Iris pigment epithelial cell (primary cell): ENCODE measurements around the gene EIF4E1B.

ENCODE experiments used
- DNase-seq: peaks from one replicate; pipeline ENCODE4 v3.0.0-alpha.2; 2011; ENCODE audit warnings: low read depth

EIF4E1B gene

DNA sequence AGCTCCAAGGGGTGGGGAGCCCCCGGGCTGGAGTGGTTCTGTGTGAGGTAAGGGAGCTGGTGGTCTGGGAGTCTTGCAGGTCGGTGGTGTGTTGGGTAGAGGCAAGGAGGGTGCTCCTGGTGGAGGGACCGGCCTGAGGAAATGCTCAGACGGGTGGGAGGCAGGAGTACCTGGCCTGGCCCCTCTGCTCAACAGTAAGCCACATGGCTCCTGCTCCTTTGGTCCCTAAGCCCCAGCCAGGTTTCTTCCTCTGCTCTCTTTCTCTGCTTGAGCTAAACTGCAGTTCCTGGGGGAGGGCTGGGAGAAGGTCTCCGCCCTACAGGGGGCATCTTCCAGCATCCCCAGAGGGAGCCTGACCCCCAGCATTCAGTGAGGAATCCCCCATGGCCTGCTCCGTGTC, 34.0 kb downstream of the EIF4E1B start:
- no peak for DNase-seq

DNA sequence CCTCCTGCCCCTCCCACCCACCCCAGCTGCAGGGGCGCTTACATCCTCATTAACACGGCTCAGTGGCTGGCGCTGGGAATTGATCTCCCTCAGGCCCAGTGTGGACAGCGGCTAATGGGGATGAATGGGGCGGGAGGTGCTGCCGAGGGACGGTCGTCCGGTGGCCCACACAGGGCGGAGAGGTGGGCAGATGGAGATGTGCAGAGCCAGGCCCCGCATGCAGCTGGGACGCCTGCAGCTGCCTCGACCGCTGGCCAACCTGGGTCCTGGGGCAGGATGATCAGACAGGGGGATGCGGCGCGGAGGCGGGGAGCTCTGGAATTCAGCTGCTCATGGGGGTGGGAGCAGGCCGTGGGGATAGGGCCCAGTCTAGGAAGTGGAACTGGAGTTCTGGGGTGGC, 34.4 kb downstream of the EIF4E1B start:
- no peak for DNase-seq

DNA sequence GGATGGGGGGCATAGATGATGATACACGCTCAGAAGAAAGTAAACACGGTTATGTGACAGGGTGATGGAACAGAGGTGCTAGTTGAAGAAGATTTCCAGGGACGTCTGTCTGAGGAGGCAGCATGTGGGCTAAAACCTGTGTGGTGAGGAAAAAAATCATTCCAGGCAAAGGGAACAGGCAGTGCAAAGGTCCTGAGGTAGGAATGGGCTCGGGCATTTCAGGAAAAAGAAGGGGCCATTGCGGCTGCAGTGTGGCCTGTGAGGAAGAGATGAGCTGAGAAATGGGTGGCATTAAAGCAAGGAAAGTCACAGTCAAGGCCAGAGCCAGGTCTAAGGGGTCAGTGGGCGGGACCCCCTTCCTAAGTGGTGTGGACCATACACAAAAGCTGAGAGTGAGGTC, 35.0 kb downstream of the EIF4E1B start:
- no peak for DNase-seq

DNA sequence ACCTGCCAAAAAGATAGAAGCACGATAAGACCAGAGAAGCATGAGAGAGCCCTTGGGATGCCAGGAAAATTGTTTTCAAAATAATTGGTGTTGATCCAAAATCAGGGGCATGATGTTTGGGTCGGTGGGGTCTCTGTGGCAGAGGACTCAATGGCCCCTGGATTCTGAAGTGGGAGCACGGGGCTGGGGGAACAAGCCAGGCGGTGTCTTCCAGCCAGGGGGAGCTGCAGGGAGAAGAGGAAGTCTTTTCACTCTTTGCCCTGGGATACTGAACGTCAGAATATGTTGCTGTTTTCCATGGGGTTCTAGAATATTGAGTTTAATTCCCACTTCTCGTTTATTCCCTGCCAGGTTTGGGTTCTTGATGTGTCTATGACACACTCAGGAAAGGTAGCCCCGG, 37.2 kb downstream of the EIF4E1B start:
- DNase-seq: no peak

DNA sequence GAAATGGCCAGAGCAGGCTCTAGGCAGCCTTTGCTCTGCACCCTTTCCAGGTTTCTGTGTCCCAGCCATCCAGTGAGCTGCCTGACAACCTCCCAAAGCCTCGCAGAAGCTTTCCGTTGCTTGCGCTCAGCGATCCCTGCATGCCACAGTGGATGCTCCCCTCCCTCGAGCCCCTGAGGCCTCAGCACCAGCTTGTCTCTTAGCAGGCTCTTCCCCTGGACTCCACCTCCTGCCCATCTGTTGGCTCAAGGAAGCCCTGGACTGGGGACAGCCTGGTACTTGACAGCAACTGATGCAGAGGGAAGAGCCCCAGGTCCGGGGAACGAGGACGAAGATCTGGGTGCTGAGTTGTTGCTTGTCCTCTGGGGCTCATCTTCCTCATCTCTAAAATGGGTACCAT, 40.0 kb downstream of the EIF4E1B start:
- DNase-seq: no peak

DNA sequence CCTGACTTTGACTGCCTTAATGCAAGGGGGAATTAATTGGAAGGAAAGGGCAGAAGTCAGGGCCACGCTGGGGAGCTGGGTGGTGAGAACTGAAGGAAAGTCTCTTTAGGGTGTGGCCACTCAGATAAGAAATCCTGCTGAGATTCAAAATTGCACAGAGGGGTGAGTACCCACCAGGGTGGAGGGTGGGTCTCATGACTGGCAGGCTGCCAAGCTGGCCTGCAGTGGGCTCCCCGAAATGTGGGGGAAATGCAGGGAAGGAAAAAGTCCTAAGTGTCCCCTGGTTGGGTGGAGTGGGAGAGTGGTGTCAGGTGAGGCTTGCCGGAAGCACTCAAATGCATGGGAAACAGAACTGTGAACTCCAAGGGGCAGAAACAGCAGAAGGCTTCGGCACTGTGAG, 40.9 kb downstream of the EIF4E1B start:
- no peak for DNase-seq

DNA sequence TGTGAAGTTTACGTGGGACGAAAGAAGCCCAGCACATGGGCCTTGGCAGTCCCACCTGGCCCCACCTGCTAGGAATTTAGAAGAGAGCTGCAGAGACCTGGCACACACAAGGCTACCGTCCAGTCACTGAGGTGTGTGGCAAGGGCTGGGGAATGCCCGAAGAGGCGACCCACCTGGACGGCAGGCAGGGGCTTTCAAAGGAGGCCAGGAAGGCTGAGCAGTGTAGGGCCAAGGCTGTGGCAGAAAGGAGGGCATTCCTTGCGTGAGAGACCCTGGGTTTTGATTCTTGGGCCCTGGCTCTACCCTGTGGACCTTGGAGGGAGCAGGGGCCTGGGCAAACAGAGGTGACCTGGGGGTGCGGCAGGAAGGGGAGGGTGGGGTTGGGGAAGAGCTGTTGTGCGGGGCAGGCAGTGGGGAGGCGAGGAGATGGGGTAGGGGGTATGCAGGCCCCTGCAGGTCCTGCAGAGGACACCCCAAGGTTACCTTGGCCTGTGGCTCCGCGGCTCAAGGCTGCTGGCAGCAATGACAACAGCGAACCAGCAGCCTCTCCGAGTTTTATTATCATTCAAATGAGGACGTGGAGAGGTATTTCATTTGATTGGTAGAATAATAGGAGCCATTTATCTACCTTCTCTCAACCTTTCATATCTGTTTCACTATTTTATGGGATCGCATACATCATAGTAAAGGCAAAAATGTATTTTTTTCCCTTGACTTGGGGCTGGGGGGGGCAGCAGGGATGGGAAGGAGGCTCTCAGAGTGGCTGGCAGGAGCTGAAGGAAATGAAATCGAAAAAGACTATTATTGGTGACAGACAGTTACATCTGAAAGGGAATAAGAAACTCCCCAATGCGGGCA, 41.6 kb downstream of the EIF4E1B start:
- DNase-seq: no peak

DNA sequence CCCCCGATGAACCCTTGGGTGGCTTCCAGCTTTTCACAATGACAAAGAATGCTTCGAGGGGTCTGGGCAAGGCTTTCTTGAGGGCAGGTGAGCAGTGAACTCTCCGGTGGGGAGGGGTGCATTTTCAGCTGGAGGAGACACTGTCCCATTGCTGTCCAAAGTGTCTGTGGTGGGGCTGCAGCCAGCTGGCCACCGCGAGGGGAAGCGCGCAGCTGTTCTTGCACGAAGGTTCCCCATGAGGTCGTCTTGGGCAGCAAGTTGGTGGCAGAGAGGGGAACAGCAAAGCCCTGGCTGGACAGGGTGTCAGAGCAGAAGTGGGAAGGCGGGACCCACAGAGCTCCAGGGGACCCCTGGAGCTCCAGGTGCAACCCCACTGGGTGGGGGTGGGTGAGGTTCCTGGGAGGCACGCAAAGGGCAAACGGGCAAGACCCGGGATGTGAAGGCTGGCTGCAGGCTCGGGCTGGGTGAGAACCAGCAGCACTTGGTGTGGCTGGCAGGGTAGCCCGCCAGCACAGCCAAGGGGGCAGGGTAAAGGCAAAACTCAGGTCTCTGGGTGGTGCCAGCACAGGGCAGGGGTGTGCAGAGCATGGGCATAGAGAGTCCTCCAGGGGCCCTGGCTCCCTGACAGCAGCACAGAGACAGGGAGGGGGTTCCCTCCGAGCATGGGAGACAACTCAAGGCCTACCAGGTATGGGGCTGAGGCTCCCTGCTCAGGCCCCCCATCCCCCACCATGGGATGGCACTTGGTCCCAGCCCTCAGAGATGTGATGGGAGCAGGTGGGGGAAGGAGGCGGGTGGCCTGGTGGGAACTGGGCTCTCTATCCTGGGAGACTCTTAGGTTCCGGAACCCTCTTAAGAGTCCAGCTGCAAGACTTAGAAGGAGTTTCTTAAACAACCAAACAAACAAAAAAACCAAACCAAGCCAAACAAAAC, 43.4 kb downstream of the EIF4E1B start:
- DNase-seq: no peak

DNA sequence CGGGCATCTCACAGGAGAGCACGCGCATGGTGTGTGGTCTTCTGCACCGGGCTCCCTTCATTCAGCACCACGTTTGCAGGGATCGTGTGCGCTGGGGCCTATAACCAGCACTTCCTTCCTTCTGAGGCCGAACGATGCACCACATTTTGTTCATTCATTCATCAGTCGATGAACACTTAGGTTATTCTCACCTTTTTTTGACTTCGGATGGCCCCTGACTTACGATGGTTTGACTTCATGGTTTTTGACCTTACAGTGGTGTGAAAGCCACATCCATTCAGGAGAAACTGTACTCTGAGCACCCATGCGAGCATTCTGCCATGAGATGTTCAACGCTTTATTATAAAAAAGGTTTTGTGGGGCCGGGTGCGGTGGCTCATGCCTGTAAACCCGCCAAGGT, 44.3 kb downstream of the EIF4E1B start:
- DNase-seq: no peak

DNA sequence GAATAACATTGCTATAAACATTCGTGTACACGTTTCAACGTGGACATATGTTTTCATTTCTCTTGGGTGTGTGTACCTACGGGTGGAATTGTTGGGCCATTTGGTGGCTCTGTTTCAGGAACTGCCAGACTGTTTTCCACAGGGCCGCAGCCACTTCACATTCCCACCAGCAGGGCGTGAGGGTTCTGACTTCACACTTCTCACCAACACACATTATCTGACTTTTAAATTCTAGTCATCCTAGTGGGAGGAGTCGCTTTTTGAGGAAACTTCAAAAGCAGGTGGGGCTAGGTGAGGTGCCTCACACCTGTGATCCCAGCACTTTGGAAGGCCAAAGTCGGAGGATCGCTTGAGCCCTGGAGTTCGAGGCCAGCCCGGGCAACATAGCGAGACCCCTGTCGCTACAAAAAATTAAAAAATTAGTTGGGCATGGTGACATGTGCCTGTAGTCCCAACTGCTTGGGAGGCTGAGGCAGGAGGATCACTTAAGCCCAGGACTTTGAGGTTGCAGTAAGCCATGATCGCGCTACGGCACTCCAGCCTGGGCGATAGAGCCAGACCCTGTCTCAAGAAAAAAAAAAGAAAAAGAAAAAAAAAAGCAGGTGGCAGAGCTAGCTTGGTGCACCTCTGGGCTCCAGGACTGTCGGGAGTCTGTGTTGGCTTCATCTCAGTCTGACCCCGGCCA, 45.3 kb downstream of the EIF4E1B start:
- peak; percentile 39 for DNase-seq

DNA sequence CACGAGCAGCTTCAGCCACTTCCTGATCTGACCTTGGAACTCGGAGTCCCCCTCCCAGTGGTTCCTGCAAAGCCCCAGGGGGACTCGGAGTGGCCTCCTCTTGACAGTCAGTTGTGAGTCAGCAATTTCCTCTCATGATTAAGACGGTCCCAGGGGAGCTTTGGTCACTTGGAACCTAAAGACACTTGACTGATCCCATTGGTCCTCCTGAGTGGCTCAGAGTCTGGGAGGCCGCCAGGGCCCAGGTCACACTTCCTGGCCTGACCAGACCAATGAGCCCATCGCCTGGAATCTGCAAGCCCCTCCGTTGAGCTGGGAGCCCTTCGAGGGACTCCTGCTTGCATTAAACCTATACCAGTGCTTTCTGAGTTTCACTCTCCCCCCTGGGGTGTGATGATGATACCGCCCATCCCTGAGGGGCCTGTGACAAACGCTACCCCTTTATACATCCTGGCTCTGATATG, 45.9 kb downstream of the EIF4E1B start:
- DNase-seq: no peak

DNA sequence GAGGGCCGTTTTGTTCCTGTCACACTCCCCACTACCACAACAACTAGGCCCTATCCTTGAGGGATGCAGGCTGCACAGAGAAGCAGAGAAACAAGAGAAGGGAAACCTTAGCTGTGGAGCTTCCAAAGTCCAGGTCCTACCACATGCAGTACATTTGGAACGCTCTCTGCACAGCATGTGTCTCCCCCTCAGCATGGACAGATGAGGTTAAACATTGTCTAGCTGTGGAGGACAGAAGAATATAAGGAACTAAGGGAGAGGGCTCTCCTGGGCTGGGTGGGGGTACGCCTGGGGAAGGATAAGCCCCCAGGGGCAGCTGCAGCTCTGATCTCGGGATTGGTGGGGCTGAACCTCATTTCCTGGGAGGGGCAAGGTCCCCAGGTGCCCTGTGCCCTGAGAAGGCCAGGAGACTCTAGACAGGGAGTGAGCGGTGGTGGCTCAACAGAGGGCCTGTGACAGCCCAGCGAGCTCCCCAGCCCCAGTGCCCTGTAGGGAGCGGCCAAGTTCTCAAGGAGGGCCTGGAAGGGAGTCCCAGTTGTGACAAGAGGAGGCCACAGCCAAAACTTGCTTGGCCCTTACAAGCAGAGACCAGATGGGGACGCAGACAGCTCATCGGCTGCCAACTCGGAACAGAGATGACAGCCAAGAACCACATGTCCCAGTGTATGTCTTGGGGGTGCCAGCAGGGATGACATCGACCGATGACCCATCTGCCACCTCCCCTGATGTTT, 46.9 kb downstream of the EIF4E1B start:
- no peak for DNase-seq

DNA sequence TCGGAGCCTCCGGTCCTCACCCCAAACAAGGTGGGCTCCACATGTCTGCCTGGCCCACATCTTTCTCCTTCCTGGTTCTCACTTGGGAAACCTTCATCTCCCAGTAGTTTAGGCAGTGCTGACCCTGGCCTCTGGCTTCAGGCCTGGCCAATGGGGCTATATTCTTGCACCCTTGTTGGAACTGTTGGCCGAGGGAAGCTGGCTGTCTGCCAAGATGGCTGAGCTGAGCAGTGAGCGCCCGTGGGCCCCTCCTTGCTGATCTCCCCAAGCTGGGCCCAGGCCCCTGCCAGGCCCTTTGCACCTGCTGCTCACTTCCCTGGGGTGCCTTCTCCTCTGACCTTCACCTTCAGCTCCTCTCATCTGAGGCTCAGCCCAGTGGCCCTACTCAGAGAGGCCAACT, 48.1 kb downstream of the EIF4E1B start:
- no peak for DNase-seq

DNA sequence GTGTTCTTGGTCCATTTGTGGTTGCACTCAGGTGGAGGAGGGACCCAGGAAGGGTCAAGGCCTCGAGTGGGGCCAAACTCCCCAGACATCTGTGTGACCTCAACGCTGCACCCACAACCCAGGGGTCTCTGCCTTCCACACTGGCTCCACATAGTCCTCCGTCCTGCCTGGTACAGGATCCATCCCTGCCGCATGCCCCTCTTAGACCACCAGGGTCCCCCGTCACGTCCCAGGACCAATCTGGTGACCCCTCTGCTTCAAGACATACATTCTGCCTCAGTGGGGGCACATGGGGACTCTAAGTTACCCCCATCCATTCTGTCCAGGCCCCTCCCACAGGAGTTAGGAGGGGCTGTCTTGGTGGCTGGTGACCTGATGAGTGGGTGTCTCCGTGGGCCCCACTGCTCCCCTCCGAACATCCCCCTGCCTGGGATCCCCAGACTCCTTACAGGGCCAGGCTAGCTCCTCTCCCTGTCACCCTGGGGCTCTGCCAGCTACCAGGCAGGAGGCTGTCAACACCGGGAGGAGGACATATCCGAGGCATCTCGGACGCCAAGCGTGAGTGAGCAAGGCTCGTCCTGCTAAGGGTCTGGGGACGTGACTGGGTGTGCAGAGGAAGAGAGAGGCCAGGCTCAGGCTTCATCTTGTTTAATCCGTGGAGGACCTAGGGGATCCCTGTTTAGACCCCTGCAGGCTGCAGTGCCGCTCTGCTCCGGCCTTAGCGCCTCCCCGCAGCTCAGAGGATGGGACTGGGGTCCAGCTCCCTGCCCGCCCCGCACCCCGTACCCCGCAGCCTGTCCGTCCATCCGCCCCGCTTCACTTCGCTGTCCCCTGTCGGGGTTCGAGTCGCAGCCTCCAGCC, 49.1 kb downstream of the EIF4E1B start:
- no peak for DNase-seq

DNA sequence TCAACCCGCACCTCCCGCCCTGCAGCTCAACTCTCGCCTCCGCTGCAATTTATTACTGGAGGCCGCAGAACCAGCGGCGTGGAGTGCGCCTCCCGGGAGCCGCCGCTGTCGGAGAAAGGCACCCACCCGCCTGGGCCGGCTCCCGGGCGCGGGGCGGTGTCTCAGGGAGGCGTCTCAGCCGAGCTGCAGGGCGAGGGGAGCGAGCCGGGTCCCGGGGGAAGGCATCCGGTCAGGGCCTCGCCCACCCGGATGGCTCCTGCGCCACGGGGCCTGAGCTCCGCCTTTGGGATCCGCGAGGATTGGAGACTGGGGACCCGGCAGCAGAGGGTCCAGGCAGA, 49.7 kb downstream of the EIF4E1B start:
- no peak for DNase-seq

DNA sequence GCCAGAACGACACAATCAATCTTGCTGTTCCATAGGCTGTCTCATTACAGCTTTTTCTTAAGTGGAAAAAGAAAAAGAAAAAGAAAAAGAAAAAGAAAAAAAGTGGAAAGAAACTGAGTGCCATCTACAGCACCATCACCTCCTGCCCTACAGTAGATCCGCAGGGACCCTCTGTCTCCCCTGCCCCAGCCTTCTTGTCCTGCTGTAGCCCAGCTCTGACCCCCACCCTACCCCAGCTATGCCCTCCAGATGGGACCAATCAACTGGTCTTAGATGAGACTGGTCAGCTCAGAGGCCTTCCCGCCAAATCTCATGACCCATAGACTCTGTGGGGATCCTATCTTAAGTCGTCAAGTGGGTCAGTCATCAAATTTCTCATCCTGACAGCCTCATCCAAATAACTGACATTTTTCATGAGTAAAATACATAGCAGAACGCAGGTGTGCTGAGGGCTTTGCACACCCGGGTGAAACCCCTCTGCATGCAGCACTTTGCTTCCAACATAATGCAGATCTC, 51.6 kb downstream of the EIF4E1B start:
- DNase-seq: no peak

DNA sequence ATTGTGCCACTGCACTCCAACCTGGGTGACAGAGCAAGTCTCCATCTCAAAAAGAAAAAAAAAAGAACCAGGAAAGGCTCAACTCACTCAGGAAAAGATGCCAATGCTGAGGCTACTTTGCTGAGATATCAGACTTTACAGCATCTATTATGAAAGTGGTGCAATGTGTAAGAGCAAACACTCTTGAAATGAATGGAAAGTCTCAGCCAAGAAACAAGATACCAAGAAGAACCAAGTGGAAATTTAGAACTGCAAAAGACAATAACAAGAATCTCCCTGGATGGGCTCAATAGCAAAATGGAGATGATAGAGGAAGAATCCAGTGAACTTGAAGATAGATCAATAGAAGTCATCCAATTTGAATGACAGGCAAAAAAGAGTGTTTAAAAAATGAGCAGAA, 54.5 kb downstream of the EIF4E1B start:
- no peak for DNase-seq

DNA sequence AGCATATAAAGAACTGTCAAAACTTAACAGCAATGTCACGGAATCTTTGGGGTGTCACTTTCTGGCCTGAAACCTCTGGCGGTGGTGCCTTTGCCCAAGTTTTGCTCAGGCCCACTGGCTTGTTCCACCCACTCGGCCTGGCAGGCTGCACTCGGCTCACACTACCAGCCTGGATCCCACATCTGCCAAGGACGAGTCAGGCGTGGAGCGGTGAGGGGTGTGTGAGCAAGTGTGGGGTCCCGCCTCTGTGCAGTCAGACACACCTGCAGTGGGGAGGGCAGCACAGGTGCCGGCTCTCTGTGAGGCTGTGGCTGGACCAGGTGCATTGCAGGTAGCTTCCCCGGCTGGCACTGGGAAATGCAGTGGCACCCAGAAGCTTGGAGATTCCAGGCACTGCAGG, 56.8 kb downstream of the EIF4E1B start:
- no peak for DNase-seq

DNA sequence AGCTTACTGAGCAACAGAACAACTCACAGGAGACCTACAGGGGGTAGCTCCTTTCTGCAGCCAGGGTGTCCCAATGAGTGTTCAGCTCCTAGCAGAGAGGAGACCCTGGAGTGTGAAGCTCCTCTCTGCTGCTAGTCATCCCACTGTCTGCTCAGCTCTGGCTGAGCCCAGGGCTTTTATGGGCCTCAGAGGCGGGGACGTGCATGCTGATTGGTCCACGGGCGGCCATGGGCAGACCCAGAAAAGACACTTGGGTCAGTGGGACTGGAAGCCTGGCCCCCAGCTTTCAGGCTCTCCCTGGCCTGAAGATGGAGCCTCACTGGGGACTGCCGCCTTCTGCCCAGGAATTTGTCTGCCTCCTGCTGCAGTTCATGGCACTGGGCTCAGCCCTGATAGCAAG, 57.4 kb downstream of the EIF4E1B start:
- no peak for DNase-seq

DNA sequence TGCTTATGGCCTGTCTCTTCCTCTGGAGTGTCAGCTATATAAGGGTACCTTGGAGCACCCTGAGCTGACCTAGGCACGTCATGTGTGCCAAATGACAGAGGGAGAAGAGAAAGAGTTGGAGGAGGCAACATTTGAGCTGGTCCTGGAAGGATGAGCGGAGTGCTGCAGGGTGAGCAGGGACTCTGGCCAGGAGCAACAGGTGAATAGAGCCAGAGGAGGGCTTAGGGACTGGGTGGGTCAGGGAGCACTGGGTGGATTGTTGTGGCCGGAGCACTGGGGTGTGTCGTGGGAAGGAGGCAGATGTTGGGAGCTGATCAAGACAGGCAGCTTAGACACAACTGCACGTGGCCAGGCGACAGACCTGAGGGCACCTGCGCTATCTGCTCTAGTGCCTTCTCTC, 60.4 kb downstream of the EIF4E1B start:
- no peak for DNase-seq

DNA sequence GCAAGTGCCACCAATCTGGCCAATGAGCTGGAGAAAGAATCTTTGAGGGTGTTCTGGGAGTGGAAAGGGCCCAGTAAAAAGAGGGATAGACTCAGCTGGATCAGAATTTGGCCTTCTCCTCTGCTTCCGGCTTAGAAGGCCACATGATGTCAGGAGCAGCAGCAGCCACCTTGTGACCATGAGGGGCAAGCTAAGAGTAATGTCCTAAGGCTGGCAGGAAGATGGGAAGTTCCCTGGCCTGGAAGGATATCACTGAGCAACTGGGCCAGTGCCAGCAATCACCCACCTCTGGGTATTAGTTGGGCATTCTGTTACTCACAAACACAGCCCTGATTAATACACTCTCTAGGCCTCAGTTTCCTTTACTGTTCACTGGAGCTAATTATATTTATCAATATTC, 61.0 kb downstream of the EIF4E1B start:
- DNase-seq: no peak
